ENCODE measurements around the gene PLA2G4C.

PLA2G4C gene

DNA sequence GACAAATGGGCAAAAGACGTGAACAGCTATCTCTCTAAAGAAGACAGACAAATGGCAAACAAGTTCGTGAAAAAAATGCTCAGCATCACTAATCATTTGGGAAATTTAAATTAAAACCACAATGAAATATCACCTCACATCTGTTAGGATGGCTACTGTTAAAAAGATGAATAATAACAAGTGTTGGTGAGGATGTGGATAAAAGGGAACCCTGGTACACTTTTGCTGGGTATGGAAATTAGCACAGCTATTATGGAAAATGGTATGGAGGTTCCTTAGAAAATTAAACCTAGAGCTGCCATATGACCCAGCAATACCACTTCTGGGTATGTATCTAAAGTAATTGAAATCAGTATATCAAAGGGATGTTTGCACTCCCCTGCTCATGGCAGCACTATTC lies 73.9 kb downstream of the PLA2G4C start:
- TF ChIP-seq, protein P1, sequence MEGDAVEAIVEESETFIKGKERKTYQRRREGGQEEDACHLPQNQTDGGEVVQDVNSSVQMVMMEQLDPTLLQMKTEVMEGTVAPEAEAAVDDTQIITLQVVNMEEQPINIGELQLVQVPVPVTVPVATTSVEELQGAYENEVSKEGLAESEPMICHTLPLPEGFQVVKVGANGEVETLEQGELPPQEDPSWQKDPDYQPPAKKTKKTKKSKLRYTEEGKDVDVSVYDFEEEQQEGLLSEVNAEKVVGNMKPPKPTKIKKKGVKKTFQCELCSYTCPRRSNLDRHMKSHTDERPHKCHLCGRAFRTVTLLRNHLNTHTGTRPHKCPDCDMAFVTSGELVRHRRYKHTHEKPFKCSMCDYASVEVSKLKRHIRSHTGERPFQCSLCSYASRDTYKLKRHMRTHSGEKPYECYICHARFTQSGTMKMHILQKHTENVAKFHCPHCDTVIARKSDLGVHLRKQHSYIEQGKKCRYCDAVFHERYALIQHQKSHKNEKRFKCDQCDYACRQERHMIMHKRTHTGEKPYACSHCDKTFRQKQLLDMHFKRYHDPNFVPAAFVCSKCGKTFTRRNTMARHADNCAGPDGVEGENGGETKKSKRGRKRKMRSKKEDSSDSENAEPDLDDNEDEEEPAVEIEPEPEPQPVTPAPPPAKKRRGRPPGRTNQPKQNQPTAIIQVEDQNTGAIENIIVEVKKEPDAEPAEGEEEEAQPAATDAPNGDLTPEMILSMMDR (IDR thresholded peaks at IDR 0.05) = no peak

DNA sequence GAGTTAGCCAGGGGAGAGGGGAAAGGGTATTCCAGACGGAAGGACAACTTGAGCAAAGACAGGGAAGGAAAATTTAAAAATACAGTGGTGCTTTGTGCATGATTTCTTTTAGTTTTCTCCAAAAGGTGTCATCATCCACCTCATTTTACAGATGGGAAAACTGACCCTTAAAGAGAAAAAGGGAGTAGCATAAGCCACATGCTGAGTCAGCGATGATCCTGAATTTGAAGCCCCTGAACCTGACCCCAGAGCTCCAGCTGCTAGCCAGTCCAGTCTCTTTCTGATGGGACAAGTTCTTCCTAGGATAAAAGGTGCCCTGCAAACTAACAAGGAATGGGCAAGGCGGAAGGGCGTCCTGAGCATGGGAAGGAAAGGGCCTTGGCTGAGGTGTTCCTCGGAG lies 77.0 kb downstream of the PLA2G4C start:
- TF ChIP-seq, protein P1 (IDR thresholded peaks at IDR 0.05) = no peak

DNA sequence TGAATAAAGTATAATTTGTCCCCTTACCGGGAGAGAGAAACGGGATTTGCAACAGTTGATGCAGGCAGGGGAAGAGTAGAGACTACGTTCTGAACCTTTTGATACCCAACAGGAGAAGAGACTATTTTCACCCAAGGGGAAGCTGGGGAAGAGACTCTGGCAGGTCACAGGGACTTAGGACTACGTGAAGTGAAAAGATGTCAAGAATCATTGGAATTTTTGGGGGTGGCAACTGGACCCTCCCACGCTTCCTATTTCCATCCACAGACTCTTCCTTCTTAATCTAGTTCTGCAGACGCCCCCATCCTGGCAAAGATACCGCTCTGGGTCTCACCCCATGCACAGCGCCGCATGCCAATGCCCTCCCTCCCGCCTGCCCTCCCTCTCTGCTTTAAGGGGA lies 80.5 kb downstream of the PLA2G4C start:
- TF ChIP-seq, protein P1 (IDR thresholded peaks at IDR 0.05) = no peak

DNA sequence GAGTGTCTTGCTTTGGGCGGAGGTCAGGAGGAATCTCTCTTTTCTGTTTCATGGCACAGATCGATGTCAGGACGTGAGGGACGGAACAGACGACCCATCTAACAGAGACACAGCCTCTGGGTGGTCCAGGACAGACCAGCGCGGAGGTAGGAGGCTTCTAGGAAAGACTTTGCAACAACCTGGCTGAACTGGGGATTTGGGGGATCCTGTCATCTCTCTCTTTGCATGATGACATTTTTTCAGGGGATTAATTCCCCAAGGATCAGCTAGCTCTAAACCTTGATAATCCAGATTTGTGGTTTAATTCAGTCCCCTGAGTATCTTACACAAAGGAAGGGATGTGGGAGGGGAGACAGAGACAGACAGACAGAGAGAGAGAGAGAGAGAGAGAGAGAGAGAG lies 81.2 kb downstream of the PLA2G4C start:
- TF ChIP-seq, protein P1 (IDR thresholded peaks at IDR 0.05) = no peak

DNA sequence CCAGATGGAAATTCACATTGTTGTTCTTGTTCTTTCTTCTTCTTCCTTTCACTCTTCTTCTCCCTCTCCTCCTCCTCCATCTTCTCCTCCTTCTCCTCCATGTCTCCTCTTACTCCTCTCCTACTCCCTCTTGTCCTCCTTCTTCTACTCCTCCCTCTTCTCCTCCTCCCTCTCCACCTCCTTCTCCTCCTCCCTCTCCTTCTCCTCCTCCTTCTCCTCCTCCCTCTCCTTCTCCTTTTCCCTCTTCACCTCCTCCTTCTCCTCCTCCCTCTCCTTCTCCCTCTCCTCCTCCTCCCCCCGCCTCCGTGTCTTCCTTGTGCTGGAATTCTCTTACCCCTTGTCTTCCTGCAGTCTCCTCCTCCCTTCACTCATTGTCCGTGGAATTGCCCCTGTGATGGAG lies 85.1 kb downstream of the PLA2G4C start:
- TF ChIP-seq, protein P1 (IDR thresholded peaks at IDR 0.05) = no peak

DNA sequence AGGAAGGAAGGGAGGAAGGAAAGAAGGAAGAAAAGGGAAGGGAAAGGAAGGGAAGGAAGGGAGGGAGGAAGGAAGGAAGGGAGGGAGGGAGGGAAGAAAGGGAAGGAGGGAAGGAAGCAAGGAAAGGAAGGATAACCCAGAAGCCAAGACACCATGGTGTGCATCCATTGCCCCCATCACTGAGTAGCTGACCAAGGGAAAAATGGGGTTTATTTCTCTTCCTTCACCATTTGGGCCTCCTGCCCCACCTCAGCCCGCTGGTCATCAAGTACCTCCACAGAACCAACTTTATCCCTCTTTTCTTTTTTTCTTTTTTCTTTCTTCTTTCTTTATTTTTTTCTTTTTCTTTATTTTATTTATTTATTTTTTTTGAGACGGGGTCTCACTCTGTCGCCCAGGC lies 87.1 kb downstream of the PLA2G4C start:
- TF ChIP-seq, protein P1 (IDR thresholded peaks at IDR 0.05) = no peak

DNA sequence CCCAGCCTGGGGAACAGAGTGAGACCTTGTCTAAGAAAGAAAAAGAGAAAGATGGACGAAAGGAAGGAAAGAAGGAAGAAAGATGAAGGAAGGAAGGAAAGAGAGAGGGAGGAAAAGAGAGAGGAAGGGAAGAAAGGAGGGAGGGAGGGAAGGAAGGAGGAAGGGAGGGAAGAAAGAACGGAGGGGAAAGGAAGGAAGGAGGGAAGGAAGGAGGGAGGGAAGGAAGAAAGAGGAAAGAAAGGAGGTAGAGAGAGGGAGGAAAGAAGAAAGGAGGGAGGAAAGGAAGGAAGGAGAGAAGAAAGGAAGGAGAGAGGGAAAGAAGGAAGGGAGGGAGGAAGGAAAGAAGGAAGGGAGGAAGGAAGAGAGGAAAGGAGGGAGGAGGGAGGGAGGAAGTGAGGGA lies 87.6 kb downstream of the PLA2G4C start:
- TF ChIP-seq, protein P1 (IDR thresholded peaks at IDR 0.05) = no peak

DNA sequence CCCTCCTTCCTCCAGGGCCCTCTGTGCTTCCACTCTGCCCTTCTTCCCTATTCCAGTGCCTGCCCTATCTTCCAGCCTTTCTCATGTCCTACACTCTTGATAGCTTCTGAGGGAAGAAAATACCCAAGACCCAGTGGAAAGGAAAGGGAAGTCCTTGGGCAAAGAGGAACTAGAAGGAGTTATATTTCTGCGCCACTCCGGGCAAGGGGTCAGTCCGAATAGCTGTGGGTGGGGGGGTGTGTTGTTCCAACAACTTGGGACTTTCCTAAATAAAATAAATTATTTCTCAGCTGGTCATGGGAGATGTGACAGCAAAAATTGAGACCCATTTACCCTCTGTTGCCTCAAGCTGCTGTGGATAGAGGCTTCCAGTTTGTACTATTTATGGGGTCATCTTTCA lies 89.9 kb downstream of the PLA2G4C start:
- TF ChIP-seq, protein P1 (IDR thresholded peaks at IDR 0.05) = no peak

Data from LNCAP (cell line).